GM12801 (cell line): ENCODE results near the gene SLC5A2.

ENCODE experiments used
- CTCF ChIP-seq: IDR thresholded peaks from one replicate; pipeline ENCODE4 v1.5.1; 2011; ENCODE audit warnings: control low read depth; ENCODE audit not compliant: insufficient read length; ENCODE audit errors: extremely low read depth

Gene SLC5A2

GRCh38 chr16:31532896-31533295 is 50.0 kb downstream of the SLC5A2 start:
- no peak for TF ChIP-seq CTCF

- TF ChIP-seq CTCF = no peak
Observed at GRCh38 chr16:31535737-31536136, 52.8 kb downstream of the SLC5A2 start.

- no peak for TF ChIP-seq CTCF
Observed at GRCh38 chr16:31536804-31537361, 54.0 kb downstream of the SLC5A2 start.

DNA sequence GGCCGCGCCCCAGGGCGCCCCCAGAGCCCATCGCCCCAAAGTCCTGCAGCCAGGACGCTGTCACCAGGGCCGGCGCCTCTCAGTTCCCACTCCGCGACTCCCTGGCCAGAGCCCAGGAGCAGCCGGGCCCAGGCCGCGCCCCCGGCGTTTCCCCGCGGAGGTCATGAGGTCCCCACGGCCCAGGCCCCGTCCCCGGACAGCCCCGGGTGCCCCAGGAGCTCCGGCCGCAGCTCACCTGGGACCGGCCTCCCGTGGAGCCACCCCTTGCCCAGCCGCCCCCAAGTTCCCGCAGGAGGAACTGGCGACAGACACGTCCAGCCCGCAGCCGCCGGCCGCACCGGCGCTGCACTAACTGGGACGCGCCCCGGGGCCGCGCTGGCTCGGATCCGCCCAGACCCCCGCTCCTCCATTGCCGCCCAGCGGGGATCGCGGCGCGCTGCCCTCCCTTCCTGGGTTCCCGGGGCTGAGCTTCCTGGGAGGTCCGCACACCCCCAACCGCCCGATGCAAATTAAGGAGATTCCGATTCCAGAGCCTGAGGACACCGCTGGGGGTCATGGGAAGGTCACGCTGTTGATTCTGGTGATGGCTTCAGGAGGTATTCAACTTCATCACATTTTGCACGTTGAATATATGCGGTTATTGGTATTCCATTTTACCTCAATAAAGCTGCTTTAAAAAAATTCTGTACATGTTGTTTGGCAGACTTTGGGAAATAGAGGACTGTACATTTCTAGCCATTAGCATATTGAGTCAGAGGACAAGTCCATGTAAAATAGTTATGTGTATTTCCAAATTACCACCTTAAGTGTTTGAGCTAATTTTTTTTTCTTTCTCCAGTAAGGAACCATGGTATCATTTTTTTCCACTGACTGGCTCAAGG is 54.7 kb downstream of the SLC5A2 start:
- no peak for TF ChIP-seq CTCF
